ENCODE data around the gene CRYBA4. TPM values are rescaled to one million over a fixed set of nuclear protein-coding genes. Genes with fewer than 3 reads are reported as not detected.

CRYBA4 gene
- total and polyA plus RNA-seq, 7 donors = not detected

- intact Hi-C loops (cut with DNase I) = no loop called here
- Histone ChIP-seq H3K27me3 (peaks cover 0 to 6% (median 0%) of the 10 kb centered on the region in 3 donors), H3K36me3 (no peaks in the 10 kb centered on the region), H3K4me1 (no peaks in the 10 kb centered on the region), H3K27ac (no peak overlapping the region), H3K4me3 (no peak overlapping the region), H3K9me3 (no peaks in the 10 kb centered on the region)
- TF ChIP-seq CTCF (IDR thresholded peaks at IDR 0.05) = no peak
- TF ChIP-seq POLR2AphosphoS5 (IDR thresholded peaks at IDR 0.05) = no peak
- TF ChIP-seq EP300 (IDR thresholded peaks at IDR 0.05) = no peak
- no peak for TF ChIP-seq POLR2A (IDR thresholded peaks at IDR 0.05)
- DNase-seq = no peak
- 81 to 93% methylated on average over 1 of the region's 1 CpG for WGBS, 2 donors
Observed at GRCh38 chr22:26604368-26604767, 17.4 kb upstream of the CRYBA4 start.

- no peak for DNase-seq
- H3K4me3 ChIP-seq = no peak overlapping the region
- H3K27ac ChIP-seq = no peak overlapping the region
- intact Hi-C loops (cut with DNase I) = no loop called here
- H3K27me3 ChIP-seq = no peaks in the 10 kb centered on the region
- TF ChIP-seq POLR2A (IDR thresholded peaks at IDR 0.05) = no peak
- no peak for TF ChIP-seq CTCF (IDR thresholded peaks at IDR 0.05)
- TF ChIP-seq POLR2AphosphoS5 (IDR thresholded peaks at IDR 0.05) = no peak
- TF ChIP-seq EP300 (IDR thresholded peaks at IDR 0.05) = no peak
- 78 to 90% methylated on average over 4 of the region's 4 CpGs for WGBS, 2 donors
- no peaks in the 10 kb centered on the region for H3K4me1 ChIP-seq
- no peaks in the 10 kb centered on the region for H3K36me3 ChIP-seq
- H3K9me3 ChIP-seq = no peaks in the 10 kb centered on the region
Observed at GRCh38 chr22:26606611-26607010, 15.2 kb upstream of the CRYBA4 start.

- Histone ChIP-seq H3K27ac (no peak overlapping the region), H3K4me3 (no peak overlapping the region), H3K9me3 (no peaks in the 10 kb centered on the region), H3K4me1 (no peaks in the 10 kb centered on the region), H3K27me3 (peaks cover 0 to 11% (median 9%) of the 10 kb centered on the region in 3 donors), H3K36me3 (no peaks in the 10 kb centered on the region)
- intact Hi-C loops (cut with DNase I) = no loop called here
- DNase-seq = no peak
- TF ChIP-seq POLR2A (IDR thresholded peaks at IDR 0.05) = no peak
- TF ChIP-seq CTCF (IDR thresholded peaks at IDR 0.05) = no peak
- no peak for TF ChIP-seq EP300 (IDR thresholded peaks at IDR 0.05)
- 40 to 61% methylated on average over 2 of the region's 2 CpGs for WGBS, 2 donors
Observed at GRCh38 chr22:26608129-26608528, 13.6 kb upstream of the CRYBA4 start.

DNA sequence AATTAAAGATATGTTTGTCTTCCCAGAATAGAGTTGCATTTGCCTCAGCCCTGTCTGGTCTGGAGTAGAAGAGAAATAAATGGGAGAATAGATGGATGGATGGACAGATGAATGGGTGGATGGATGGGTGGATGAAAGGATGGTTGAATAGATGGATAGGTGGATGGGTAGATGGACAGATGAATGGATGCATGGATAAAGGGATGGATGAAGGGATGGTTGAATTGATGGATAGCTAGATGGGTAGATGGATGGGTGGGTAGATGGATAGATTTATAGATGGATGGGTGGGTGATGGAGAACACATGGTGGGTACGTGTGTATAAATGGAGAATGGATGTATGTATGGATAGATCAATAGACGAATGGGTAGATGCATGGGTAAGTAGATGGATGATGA lies 12.5 kb upstream of the CRYBA4 start:
- Histone ChIP-seq H3K9me3 (no peaks in the 10 kb centered on the region), H3K36me3 (no peaks in the 10 kb centered on the region), H3K27me3 (peaks cover 0 to 13% (median 11%) of the 10 kb centered on the region in 3 donors), H3K4me1 (no peaks in the 10 kb centered on the region), H3K27ac (no peak overlapping the region), H3K4me3 (no peak overlapping the region)
- WGBS, 2 donors = 89 to 90% methylated on average over 2 of the region's 2 CpGs
- TF ChIP-seq POLR2A (IDR thresholded peaks at IDR 0.05) (no peak), POLR2AphosphoS5 (IDR thresholded peaks at IDR 0.05) (no peak), EP300 (IDR thresholded peaks at IDR 0.05) (no peak), CTCF (IDR thresholded peaks at IDR 0.05) (no peak)
- DNase-seq = no peak
- intact Hi-C loops (cut with DNase I) = no loop called here
